Measurements from ENCODE around the gene ATP5PO.
A peak's percentile ranks its signal among the peaks of the same experiment; 100 is the strongest.
"Not testable (repeated sequence)": the region's sequence is repeated elsewhere in the genome, so short reads cannot be mapped to it uniquely, and the experiment has no call there.

The ATP5PO gene

GRCh38 chr21:33940164-33940880 lies 24.7 kb upstream of the ATP5PO start:
- no peak overlapping the region for H3K4me3 ChIP-seq (ENCODE audit: low read length in 2 of 2)
- no peaks in the 10 kb centered on the region for H3K36me3 ChIP-seq (ENCODE audit: control insufficient read depth in 2 of 2, insufficient read depth in 2 of 2, low read length in 2 of 2)
- H3K27me3 ChIP-seq (ENCODE audit: control insufficient read depth in 2 of 2, insufficient read depth in 2 of 2, low read length in 2 of 2), result no peaks in the 10 kb centered on the region
- H3K27ac ChIP-seq (ENCODE audit: low read depth in 2 of 2, low read length in 2 of 2), result no peak overlapping the region
- H3K4me1 ChIP-seq (ENCODE audit: control insufficient read depth in 2 of 2, insufficient read depth in 2 of 2, low read length in 2 of 2), result no peaks in the 10 kb centered on the region
- H3K9ac ChIP-seq (ENCODE audit: low read depth in 1 of 2, low read length in 2 of 2), result no peak overlapping the region
- no peaks in the 10 kb centered on the region for H3K9me3 ChIP-seq (ENCODE audit: control insufficient read depth in 2 of 2, low read length in 2 of 2)

DNA sequence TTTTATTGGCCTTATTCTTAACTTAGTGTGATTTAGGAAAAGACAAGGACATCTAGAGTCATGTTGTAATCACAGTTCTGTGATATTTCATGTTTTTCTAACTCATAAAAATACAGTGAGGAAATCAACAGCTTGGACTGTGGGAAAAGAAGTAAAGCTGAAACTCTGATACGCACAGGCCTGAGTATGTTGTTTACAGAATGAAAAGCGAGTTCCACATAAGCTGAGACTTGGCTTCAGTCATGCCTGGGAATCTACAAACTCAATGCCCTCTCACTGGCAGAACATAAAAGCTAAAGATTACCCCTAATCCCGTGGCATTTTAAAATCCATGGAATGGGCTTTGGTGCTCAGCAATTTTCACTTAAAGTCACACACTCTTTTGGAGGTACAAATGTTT lies 23.6 kb upstream of the ATP5PO start:
- Histone ChIP-seq H3K4me1 (ENCODE audit: control insufficient read depth in 2 of 2, insufficient read depth in 2 of 2, low read length in 2 of 2) (no peaks in the 10 kb centered on the region), H3K27ac (ENCODE audit: low read depth in 2 of 2, low read length in 2 of 2) (no peak overlapping the region), H3K9me3 (ENCODE audit: control insufficient read depth in 2 of 2, low read length in 2 of 2) (no peaks in the 10 kb centered on the region), H3K4me3 (ENCODE audit: low read length in 2 of 2) (no peak overlapping the region), H3K9ac (ENCODE audit: low read depth in 1 of 2, low read length in 2 of 2) (no peak overlapping the region), H3K36me3 (ENCODE audit: control insufficient read depth in 2 of 2, insufficient read depth in 2 of 2, low read length in 2 of 2) (no peaks in the 10 kb centered on the region), H3K27me3 (ENCODE audit: control insufficient read depth in 2 of 2, insufficient read depth in 2 of 2, low read length in 2 of 2) (no peaks in the 10 kb centered on the region)

GRCh38 chr21:33938381-33938780 lies 22.8 kb upstream of the ATP5PO start:
- Histone ChIP-seq H3K27ac (ENCODE audit: low read depth in 2 of 2, low read length in 2 of 2) (no peak overlapping the region), H3K9ac (ENCODE audit: low read depth in 1 of 2, low read length in 2 of 2) (no peak overlapping the region), H3K27me3 (ENCODE audit: control insufficient read depth in 2 of 2, insufficient read depth in 2 of 2, low read length in 2 of 2) (no peaks in the 10 kb centered on the region), H3K9me3 (ENCODE audit: control insufficient read depth in 2 of 2, low read length in 2 of 2) (no peaks in the 10 kb centered on the region), H3K4me1 (ENCODE audit: control insufficient read depth in 2 of 2, insufficient read depth in 2 of 2, low read length in 2 of 2) (no peaks in the 10 kb centered on the region), H3K36me3 (ENCODE audit: control insufficient read depth in 2 of 2, insufficient read depth in 2 of 2, low read length in 2 of 2) (no peaks in the 10 kb centered on the region), H3K4me3 (ENCODE audit: low read length in 2 of 2) (no peak overlapping the region)

DNA sequence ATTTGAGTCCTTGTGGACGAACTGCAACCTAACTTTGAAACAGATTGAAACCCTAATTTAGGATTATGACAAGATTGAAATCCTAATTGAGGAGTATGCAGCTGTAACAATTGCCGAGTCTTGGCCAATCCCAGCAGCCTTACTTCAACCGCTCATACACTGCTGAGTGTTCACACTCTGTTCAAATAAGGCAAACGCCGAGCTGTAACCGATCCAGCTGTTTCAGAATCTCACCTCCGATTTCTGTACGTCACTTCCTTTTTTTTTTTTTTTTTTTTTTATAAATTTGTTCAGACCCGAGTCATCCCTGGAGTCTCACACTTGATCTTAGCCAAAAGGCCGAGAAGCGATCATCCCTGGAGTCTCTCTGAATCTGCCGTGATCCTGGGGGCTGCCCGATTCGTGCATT lies 22.3 kb upstream of the ATP5PO start:
- Histone ChIP-seq H3K27me3 (ENCODE audit: control insufficient read depth in 2 of 2, insufficient read depth in 2 of 2, low read length in 2 of 2) (no peaks in the 10 kb centered on the region), H3K4me1 (ENCODE audit: control insufficient read depth in 2 of 2, insufficient read depth in 2 of 2, low read length in 2 of 2) (peaks cover 0 to 3% of the 10 kb centered on the region in 2 donors), H3K36me3 (ENCODE audit: control insufficient read depth in 2 of 2, insufficient read depth in 2 of 2, low read length in 2 of 2) (no peaks in the 10 kb centered on the region), H3K9me3 (ENCODE audit: control insufficient read depth in 2 of 2, low read length in 2 of 2) (no peaks in the 10 kb centered on the region), H3K4me3 (ENCODE audit: low read length in 2 of 2) (no peak overlapping the region), H3K9ac (ENCODE audit: low read depth in 1 of 2, low read length in 2 of 2) (no peak overlapping the region), H3K27ac (ENCODE audit: low read depth in 2 of 2, low read length in 2 of 2) (no peak overlapping the region)

GRCh38 chr21:33937146-33937545 lies 21.5 kb upstream of the ATP5PO start:
- no peak overlapping the region for H3K9ac ChIP-seq (ENCODE audit: low read depth in 1 of 2, low read length in 2 of 2)
- H3K27ac ChIP-seq (ENCODE audit: low read depth in 2 of 2, low read length in 2 of 2), result no peak overlapping the region
- H3K4me1 ChIP-seq (ENCODE audit: control insufficient read depth in 2 of 2, insufficient read depth in 2 of 2, low read length in 2 of 2), result peaks cover 4 to 8% of the 10 kb centered on the region in 2 donors

DNA sequence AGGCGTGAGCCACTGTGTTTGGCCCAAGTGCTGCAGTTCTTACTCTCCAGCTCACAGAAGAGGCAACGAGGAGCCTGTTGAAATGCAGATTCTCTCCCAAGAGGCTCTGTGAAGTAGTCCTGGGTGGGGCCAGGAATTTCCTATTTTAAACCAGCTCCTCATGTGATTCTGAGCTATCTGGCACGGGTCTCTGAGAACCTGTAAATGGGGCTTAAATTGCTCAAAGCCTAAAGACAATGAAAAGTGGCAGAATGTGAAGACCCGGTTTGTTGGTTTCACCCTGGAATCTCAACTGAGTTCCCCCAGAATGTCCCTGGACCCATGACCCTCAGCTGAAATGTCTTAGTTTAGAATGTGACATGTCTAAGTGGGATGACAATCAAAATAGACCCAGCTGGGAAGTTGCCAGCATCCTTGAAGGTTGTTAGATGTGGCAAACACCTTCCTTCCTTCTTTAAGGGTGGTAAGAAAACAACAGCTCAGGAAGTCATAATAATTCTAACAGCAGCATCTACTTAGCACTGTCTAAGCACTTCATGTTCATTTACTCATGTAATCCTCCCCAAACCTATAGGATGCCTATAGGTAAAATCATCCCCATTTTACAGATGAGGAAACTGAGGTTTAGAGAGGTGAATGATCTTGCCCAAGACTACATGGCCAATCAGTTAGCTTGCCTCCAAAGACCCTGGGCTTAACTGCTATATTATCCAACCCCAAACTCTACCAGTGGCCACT lies 20.9 kb upstream of the ATP5PO start:
- H3K9ac ChIP-seq (ENCODE audit: low read depth in 1 of 2, low read length in 2 of 2), result no peak overlapping the region
- no peak overlapping the region for H3K27ac ChIP-seq (ENCODE audit: low read depth in 2 of 2, low read length in 2 of 2)
- no peaks in the 10 kb centered on the region for H3K36me3 ChIP-seq (ENCODE audit: control insufficient read depth in 2 of 2, insufficient read depth in 2 of 2, low read length in 2 of 2)
- H3K27me3 ChIP-seq (ENCODE audit: control insufficient read depth in 2 of 2, insufficient read depth in 2 of 2, low read length in 2 of 2), result no peaks in the 10 kb centered on the region
- H3K4me1 ChIP-seq (ENCODE audit: control insufficient read depth in 2 of 2, insufficient read depth in 2 of 2, low read length in 2 of 2), result peaks cover 5 to 9% of the 10 kb centered on the region in 2 donors
- H3K9me3 ChIP-seq (ENCODE audit: control insufficient read depth in 2 of 2, low read length in 2 of 2), result no peaks in the 10 kb centered on the region
- no peak overlapping the region for H3K4me3 ChIP-seq (ENCODE audit: low read length in 2 of 2)

More at GRCh38 chr21:33937146-33937545, 21.5 kb upstream of the ATP5PO start:
- Histone ChIP-seq H3K27me3 (ENCODE audit: control insufficient read depth in 2 of 2, insufficient read depth in 2 of 2, low read length in 2 of 2) (no peaks in the 10 kb centered on the region), H3K36me3 (ENCODE audit: control insufficient read depth in 2 of 2, insufficient read depth in 2 of 2, low read length in 2 of 2) (no peaks in the 10 kb centered on the region), H3K9me3 (ENCODE audit: control insufficient read depth in 2 of 2, low read length in 2 of 2) (no peaks in the 10 kb centered on the region), H3K4me3 (ENCODE audit: low read length in 2 of 2) (no peak overlapping the region)

- Histone ChIP-seq H3K4me1 (ENCODE audit: control insufficient read depth in 2 of 2, insufficient read depth in 2 of 2, low read length in 2 of 2) (peaks cover 5 to 9% of the 10 kb centered on the region in 2 donors), H3K27me3 (ENCODE audit: control insufficient read depth in 2 of 2, insufficient read depth in 2 of 2, low read length in 2 of 2) (no peaks in the 10 kb centered on the region), H3K9ac (ENCODE audit: low read depth in 1 of 2, low read length in 2 of 2) (no peak overlapping the region), H3K27ac (ENCODE audit: low read depth in 2 of 2, low read length in 2 of 2) (peak overlapping the region in 1 of 2 donors; percentile 61), H3K9me3 (ENCODE audit: control insufficient read depth in 2 of 2, low read length in 2 of 2) (no peaks in the 10 kb centered on the region), H3K4me3 (ENCODE audit: low read length in 2 of 2) (peak overlapping the region; percentile 69 to 81), H3K36me3 (ENCODE audit: control insufficient read depth in 2 of 2, insufficient read depth in 2 of 2, low read length in 2 of 2) (no peaks in the 10 kb centered on the region)
These were observed 17.1 kb upstream of the ATP5PO start for GRCh38 chr21:33932731-33933130.

- H3K9ac ChIP-seq (ENCODE audit: low read depth in 1 of 2, low read length in 2 of 2), result peak overlapping the region; percentile 67 to 71
- no peaks in the 10 kb centered on the region for H3K36me3 ChIP-seq (ENCODE audit: control insufficient read depth in 2 of 2, insufficient read depth in 2 of 2, low read length in 2 of 2)
- peak overlapping the region; percentile 68 to 77 for H3K27ac ChIP-seq (ENCODE audit: low read depth in 2 of 2, low read length in 2 of 2)
- H3K9me3 ChIP-seq (ENCODE audit: control insufficient read depth in 2 of 2, low read length in 2 of 2), result no peaks in the 10 kb centered on the region
- H3K27me3 ChIP-seq (ENCODE audit: control insufficient read depth in 2 of 2, insufficient read depth in 2 of 2, low read length in 2 of 2), result no peaks in the 10 kb centered on the region
- peaks cover 5 to 9% of the 10 kb centered on the region in 2 donors for H3K4me1 ChIP-seq (ENCODE audit: control insufficient read depth in 2 of 2, insufficient read depth in 2 of 2, low read length in 2 of 2)
- H3K4me3 ChIP-seq (ENCODE audit: low read length in 2 of 2), result peak overlapping the region; percentile 69 to 81
These were observed 16.3 kb upstream of the ATP5PO start for GRCh38 chr21:33931799-33932390.

DNA sequence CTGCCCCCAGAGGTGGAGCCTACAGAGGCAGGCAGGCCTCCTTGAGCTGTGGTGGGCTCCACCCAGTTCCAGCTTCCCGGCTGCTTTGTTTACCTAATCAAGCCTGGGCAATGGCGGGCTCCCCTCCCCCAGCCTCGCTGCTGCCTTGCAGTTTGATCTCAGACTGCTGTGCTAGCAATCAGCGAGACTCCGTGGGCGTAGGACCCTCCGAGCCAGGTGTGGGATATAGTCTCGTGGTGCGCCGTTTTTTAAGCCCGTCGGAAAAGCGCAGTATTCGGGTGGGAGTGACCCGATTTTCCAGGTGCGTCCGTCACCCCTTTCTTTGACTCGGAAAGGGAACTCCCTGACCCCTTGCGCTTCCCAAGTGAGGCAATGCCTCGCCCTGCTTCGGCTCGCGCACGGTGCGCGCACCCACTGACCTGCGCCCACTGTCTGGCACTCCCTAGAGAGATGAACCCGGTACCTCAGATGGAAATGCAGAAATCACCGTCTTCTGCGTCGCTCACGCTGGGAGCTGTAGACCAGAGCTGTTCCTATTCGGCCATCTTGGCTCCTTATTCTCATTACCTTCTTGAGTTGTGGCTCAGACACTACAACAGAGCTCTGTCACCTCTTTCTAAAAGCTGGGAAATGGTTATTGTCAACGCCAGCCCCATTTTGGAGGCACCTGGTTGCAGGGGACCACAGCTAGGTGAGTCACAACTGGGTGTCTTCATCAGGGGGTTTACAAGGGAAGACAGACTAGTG lies 15.6 kb upstream of the ATP5PO start:
- Histone ChIP-seq H3K27ac (ENCODE audit: low read depth in 2 of 2, low read length in 2 of 2) (peak overlapping the region; percentile 68 to 77), H3K4me3 (ENCODE audit: low read length in 2 of 2) (peak overlapping the region; percentile 69 to 81), H3K9ac (ENCODE audit: low read depth in 1 of 2, low read length in 2 of 2) (peak overlapping the region; percentile 15 to 67)
- H3K27me3 ChIP-seq (ENCODE audit: control insufficient read depth in 2 of 2, insufficient read depth in 2 of 2, low read length in 2 of 2); H3K4me1 ChIP-seq (ENCODE audit: control insufficient read depth in 2 of 2, insufficient read depth in 2 of 2, low read length in 2 of 2); H3K9me3 ChIP-seq (ENCODE audit: control insufficient read depth in 2 of 2, low read length in 2 of 2); H3K36me3 ChIP-seq (ENCODE audit: control insufficient read depth in 2 of 2, insufficient read depth in 2 of 2, low read length in 2 of 2): not testable (repeated sequence)

- H3K4me1 ChIP-seq (ENCODE audit: control insufficient read depth in 2 of 2, insufficient read depth in 2 of 2, low read length in 2 of 2); H3K9ac ChIP-seq (ENCODE audit: low read depth in 1 of 2, low read length in 2 of 2); H3K27ac ChIP-seq (ENCODE audit: low read depth in 2 of 2, low read length in 2 of 2); H3K9me3 ChIP-seq (ENCODE audit: control insufficient read depth in 2 of 2, low read length in 2 of 2); H3K27me3 ChIP-seq (ENCODE audit: control insufficient read depth in 2 of 2, insufficient read depth in 2 of 2, low read length in 2 of 2); H3K36me3 ChIP-seq (ENCODE audit: control insufficient read depth in 2 of 2, insufficient read depth in 2 of 2, low read length in 2 of 2); H3K4me3 ChIP-seq (ENCODE audit: low read length in 2 of 2): not testable (repeated sequence)
These were observed 10.6 kb upstream of the ATP5PO start for GRCh38 chr21:33926248-33926647.

Data from mucosa of rectum (tissue), 2 donors.